K562 (cell line): ENCODE measurements around the gene FAM149A. TPM values are rescaled to one million over a fixed set of nuclear protein-coding genes. Genes with fewer than 3 reads are reported as not detected.

Experiments
- CBX3 ChIP-seq, 2 experiments: IDR thresholded peaks; 1 replicate in 1 of 2; 2 replicates in 1 of 2; pipeline ENCODE4 v1.6.1; 2012; ENCODE audit warnings: inconsistent platforms in 2 of 2, low read length in 2 of 2, borderline replicate concordance in 1 of 2, control low read depth in 1 of 2
- DNMT1 ChIP-seq: fragments of 450-650 bp; IDR thresholded peaks from 2 replicates; pipeline ENCODE4 v1.6.1; 2016; ENCODE audit warnings: antibody characterized with exemption, mild to moderate bottlenecking
- FOXA1 ChIP-seq: fragments of 450-650 bp; IDR thresholded peaks from 2 replicates; pipeline ENCODE4 v1.6.1; 2016; ENCODE audit warnings: mild to moderate bottlenecking, borderline replicate concordance
- HNRNPL ChIP-seq: fragments of 200-400 bp; formaldehyde crosslinking; IDR thresholded peaks from 2 replicates; pipeline ENCODE4 v1.6.1; 2017; ENCODE audit warnings: low read depth, mild to moderate bottlenecking, low read length
- PPARD ChIP-seq: fragments of 250-450 bp; sonication (Bioruptor Pico); IDR thresholded peaks from 2 replicates; pipeline ENCODE4 v1.8.0; 2022; ENCODE audit warnings: inconsistent platforms, mild to moderate bottlenecking, moderate library complexity
- ZBTB1 ChIP-seq: sonication (generic); formaldehyde crosslinking; IDR thresholded peaks from 2 replicates; pipeline ENCODE4 v1.8.1; 2023; ENCODE audit warnings: missing genetic modification reagents, low read depth, mild to moderate bottlenecking, borderline replicate concordance
- ZNF398 ChIP-seq: fragments of 250-450 bp; sonication (Bioruptor Pico); IDR thresholded peaks from 2 replicates; pipeline ENCODE4 v1.8.0; 2021; ENCODE audit warnings: moderate library complexity, mild to moderate bottlenecking, inconsistent platforms
- polyA plus RNA-seq, 8 experiments: library from polyadenylated mRNA; depleted of rRNA in 4 of 8; stranded (reverse) in 5 of 8; unstranded in 3 of 8; fragments of >200 nt; fragmentation: Nextera tagmentation in 2 of 8; fragmentation: Illumina TruSeq in 1 of 8; extraction: Ambion mirVana in 2 of 8; extraction: Trizol in 1 of 8; gene quantifications; 2 replicates each; pipeline versions ENCODE4 v1.2.1 to v1.2.3, GENCODE V29; 2011 to 2014; ENCODE audit warnings: inconsistent platforms in 1 of 8, missing spikeins in 1 of 8
- total RNA-seq, 7 experiments: library from RNA; depleted of rRNA in 6 of 7; stranded (reverse); fragments of >200 nt in 6 of 7; fragmentation: Illumina TruSeq in 2 of 7; extraction: Trizol in 2 of 7; gene quantifications; 2 replicates each; pipeline versions ENCODE4 v1.2.1 to v1.2.3, GENCODE V29; 2011 to 2021; ENCODE audit warnings: low replicate concordance in 1 of 7
- TF ChIP-seq, protein P1 (sequence below), 2 experiments: fragments of 450-650 bp in 1 of 2; IDR thresholded peaks; 2 replicates each; pipeline ENCODE4 v1.6.1; 2011 to 2017; ENCODE audit warnings: low read depth in 2 of 2, antibody characterized with exemption in 1 of 2, borderline replicate concordance in 1 of 2, low read length in 1 of 2, mild to moderate bottlenecking in 1 of 2, mixed read lengths in 1 of 2; ENCODE audit not compliant: control insufficient read depth in 1 of 2

Gene FAM149A
- total and polyA plus RNA-seq, 9 of the 15 experiments (the other 6 are each of a cell fraction or from before 2014, with no cell fraction given): not detected

DNA sequence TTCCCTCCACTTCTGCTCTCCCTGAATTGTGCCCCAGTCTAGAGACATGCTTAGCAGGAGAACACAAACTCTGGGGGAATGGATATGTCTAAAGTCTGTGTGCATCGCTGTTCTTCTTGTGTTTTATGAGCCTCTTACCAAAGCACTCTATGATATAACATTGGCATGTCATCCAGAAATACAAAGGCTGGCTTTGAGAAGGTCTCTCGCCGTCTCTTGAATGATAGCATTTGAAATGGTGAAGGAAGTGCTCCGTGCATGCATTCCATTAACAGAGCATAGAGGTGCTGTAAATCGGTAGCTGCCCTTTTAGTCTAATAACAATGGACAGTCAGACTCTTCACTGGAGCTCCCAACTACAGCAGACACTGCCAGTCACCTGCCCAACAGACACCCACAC is 7.1 kb upstream of the FAM149A start (continued):
- TF ChIP-seq ZNF398 (CRISPR knock-in tag) (no peak), HNRNPL (no peak), DNMT1 (no peak), CBX3 (IDR thresholded peaks at IDR 0.05; ENCODE audit: borderline replicate concordance in 1 of 2, low read length in 2 of 2) (no peak), ZBTB1 (CRISPR knock-in tag) (no peak), PPARD (CRISPR knock-in tag) (no peak), FOXA1 (no peak)
- TF ChIP-seq, protein P1, sequence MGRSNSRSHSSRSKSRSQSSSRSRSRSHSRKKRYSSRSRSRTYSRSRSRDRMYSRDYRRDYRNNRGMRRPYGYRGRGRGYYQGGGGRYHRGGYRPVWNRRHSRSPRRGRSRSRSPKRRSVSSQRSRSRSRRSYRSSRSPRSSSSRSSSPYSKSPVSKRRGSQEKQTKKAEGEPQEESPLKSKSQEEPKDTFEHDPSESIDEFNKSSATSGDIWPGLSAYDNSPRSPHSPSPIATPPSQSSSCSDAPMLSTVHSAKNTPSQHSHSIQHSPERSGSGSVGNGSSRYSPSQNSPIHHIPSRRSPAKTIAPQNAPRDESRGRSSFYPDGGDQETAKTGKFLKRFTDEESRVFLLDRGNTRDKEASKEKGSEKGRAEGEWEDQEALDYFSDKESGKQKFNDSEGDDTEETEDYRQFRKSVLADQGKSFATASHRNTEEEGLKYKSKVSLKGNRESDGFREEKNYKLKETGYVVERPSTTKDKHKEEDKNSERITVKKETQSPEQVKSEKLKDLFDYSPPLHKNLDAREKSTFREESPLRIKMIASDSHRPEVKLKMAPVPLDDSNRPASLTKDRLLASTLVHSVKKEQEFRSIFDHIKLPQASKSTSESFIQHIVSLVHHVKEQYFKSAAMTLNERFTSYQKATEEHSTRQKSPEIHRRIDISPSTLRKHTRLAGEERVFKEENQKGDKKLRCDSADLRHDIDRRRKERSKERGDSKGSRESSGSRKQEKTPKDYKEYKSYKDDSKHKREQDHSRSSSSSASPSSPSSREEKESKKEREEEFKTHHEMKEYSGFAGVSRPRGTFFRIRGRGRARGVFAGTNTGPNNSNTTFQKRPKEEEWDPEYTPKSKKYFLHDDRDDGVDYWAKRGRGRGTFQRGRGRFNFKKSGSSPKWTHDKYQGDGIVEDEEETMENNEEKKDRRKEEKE (IDR thresholded peaks at IDR 0.05; ENCODE audit: borderline replicate concordance in 1 of 2, control insufficient read depth in 1 of 2, low read depth in 2 of 2, low read length in 1 of 2): no peak
